ENCODE results near the gene RERG.
A peak's percentile ranks its signal among the peaks of the same experiment; 100 is the strongest.
"Not testable (repeated sequence)": the region's sequence is repeated elsewhere in the genome, so short reads cannot be mapped to it uniquely, and the experiment has no call there.

Gene RERG

DNA sequence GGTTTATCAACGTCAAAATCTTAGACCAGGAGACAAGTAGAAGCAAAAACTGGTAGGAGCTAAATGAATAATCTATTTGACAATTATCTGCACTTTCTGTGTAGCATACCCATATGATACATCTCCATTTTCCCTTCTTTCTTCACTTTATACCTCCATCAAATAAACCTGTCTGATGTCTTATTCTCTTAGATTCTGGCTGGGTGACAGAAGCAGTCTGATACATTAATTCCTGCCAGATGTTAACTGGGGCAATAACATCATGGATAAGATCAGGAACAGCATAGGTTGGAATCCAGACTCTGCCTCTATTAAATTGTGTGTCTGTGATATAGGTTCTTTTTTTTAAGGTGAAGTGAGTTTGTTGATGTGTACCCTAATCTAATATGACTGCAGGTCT is 11.7 kb upstream of the RERG start:
- in situ Hi-C loops (cut with MboI; ENCODE audit: low sequenced_read_pairs, unreplicated experiment) = no loop called here
- no peak for TF ChIP-seq CTCF (IDR thresholded peaks at IDR 0.05; ENCODE audit: borderline replicate concordance, control extremely low read depth, extremely low read depth, insufficient read depth, missing control alignments)
- DNase-seq (ENCODE audit: low spot score) = no peak

GRCh38 chr12:15231493-15231892 is 10.3 kb upstream of the RERG start:
- in situ Hi-C loops (cut with MboI; ENCODE audit: low sequenced_read_pairs, unreplicated experiment) = no loop called here
- no peak for TF ChIP-seq CTCF (IDR thresholded peaks at IDR 0.05; ENCODE audit: borderline replicate concordance, control extremely low read depth, extremely low read depth, insufficient read depth, missing control alignments)
- DNase-seq (ENCODE audit: low spot score) = no peak

DNA sequence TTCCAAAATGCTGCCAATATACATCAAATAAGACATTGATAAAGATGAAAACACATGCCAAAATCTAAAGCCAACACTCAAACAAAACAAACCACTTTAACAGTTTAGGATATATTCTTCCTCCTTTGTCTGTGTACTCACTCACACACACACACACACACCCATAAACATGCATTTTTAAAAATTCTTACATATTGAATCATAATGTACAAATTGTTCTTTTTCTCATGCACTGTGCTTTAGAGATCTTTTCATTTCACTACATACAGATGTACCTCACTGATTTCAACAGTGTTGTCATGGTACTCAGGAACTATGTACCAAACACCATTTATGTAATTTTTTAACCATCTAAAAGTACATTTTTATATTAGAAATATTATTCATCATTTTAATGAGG is 9.5 kb upstream of the RERG start:
- DNase-seq (ENCODE audit: low spot score) = no peak
- TF ChIP-seq CTCF (IDR thresholded peaks at IDR 0.05; ENCODE audit: borderline replicate concordance, control extremely low read depth, extremely low read depth, insufficient read depth, missing control alignments) = no peak
- in situ Hi-C loops (cut with MboI; ENCODE audit: low sequenced_read_pairs, unreplicated experiment) = no loop called here

- TF ChIP-seq CTCF (IDR thresholded peaks at IDR 0.05; ENCODE audit: borderline replicate concordance, control extremely low read depth, extremely low read depth, insufficient read depth, missing control alignments) = no peak
- no peak for DNase-seq (ENCODE audit: low spot score)
- in situ Hi-C loops (cut with MboI; ENCODE audit: low sequenced_read_pairs, unreplicated experiment) = no loop called here
Measured at GRCh38 chr12:15230137-15230536, 8.9 kb upstream of the RERG start.

- DNase-seq (ENCODE audit: low spot score) = peak; percentile 35
- in situ Hi-C loops (cut with MboI; ENCODE audit: low sequenced_read_pairs, unreplicated experiment) = no loop called here
Measured at GRCh38 chr12:15227004-15227679, 5.9 kb upstream of the RERG start.

GRCh38 chr12:15225863-15226218 is 4.6 kb upstream of the RERG start:
- in situ Hi-C loops (cut with MboI; ENCODE audit: low sequenced_read_pairs, unreplicated experiment) = not testable (repeated sequence)

More at GRCh38 chr12:15227004-15227679, 5.9 kb upstream of the RERG start:
- TF ChIP-seq CTCF (IDR thresholded peaks at IDR 0.05; ENCODE audit: borderline replicate concordance, control extremely low read depth, extremely low read depth, insufficient read depth, missing control alignments) = no peak

DNA sequence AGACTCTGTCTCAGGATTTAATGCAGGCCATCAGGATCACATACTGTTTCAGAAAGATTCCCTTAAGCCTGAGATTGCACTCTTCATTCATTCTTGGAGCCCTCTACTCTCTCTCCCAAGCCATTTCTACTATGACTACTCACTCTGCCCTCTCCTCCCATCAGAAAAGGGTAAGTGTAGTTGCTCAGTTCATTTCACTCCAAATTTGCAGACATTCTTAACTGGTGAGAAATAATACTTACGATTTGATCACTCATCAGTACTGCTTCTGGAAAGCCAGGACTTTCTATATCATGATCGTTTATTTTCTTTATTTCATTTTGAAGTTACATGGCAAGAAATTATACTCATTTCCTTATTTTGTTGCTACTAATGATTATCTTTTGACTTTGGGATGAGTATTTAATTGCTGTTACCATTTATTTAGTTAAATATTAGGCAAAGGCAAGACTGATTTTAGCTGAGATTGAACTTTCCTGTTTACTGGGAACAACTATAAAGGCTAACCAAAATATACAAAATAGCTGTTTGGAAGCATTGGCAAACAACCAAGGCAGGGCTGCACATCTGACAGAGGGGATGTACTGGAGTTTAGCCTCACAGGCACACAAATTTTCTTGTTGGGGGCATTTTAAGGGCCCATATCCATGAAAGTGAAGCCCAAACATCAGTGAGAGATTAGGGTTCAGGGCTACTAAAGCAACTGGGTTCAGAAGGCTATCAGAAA is 4.1 kb upstream of the RERG start:
- in situ Hi-C loops (cut with MboI; ENCODE audit: low sequenced_read_pairs, unreplicated experiment) = no loop called here
- no peak for DNase-seq (ENCODE audit: low spot score)
- TF ChIP-seq CTCF (IDR thresholded peaks at IDR 0.05; ENCODE audit: borderline replicate concordance, control extremely low read depth, extremely low read depth, insufficient read depth, missing control alignments) = no peak

More at GRCh38 chr12:15225863-15226218, 4.6 kb upstream of the RERG start:
- DNase-seq (ENCODE audit: low spot score) = not testable (repeated sequence)
